GM23338 (cell line): Measurements from ENCODE around the gene GOLGA2. TPM values are rescaled to one million over a fixed set of nuclear protein-coding genes. Genes with fewer than 3 reads are reported as not detected.
A peak's percentile ranks its signal among the peaks of the same experiment; 100 is the strongest.

Experiments
- ATAC-seq: fragments of 200-7000 bp; cut with Tn5 transposase; 3 replicates; pipeline ENCODE4 v1.9.1; 2020
- DNase-seq: peaks from one replicate; pipeline ENCODE4 v3.0.0-alpha.2; 2015; ENCODE audit warnings: low spot score
- H2AFZ ChIP-seq: fragments of 200-600 bp; sonication (generic); 2 replicates; pipeline ENCODE4 v1.8.0; 2016; ENCODE audit warnings: antibody characterized with exemption, mild to moderate bottlenecking, moderate library complexity
- H3F3A ChIP-seq: fragments of 200-600 bp; sonication (generic); replicated peaks from 2 replicates; pipeline ENCODE4 v1.8.0; 2017; ENCODE audit warnings: antibody characterized with exemption, mixed run types, low read depth
- H3K27ac ChIP-seq: fragments of 200-600 bp; sonication (generic); 2 replicates; pipeline ENCODE4 v1.6.1; 2016; ENCODE audit warnings: low read depth
- H3K27me3 ChIP-seq: fragments of 200-600 bp; sonication (generic); 2 replicates; pipeline ENCODE4 v1.8.0; 2016; ENCODE audit warnings: mild to moderate bottlenecking, mixed run types, moderate library complexity; ENCODE audit not compliant: insufficient read depth
- H3K36me3 ChIP-seq: fragments of 200-600 bp; sonication (generic); 2 replicates; pipeline ENCODE4 v1.8.0; 2016; ENCODE audit warnings: mild to moderate bottlenecking; ENCODE audit not compliant: insufficient read depth
- H3K4me1 ChIP-seq: fragments of 200-600 bp; sonication (generic); 2 replicates; pipeline ENCODE4 v1.8.0; 2016; ENCODE audit warnings: mild to moderate bottlenecking, moderate library complexity; ENCODE audit not compliant: insufficient read depth
- H3K4me2 ChIP-seq: fragments of 200-600 bp; sonication (generic); 2 replicates; pipeline ENCODE4 v1.7.1; 2017; ENCODE audit warnings: mixed run types
- H3K4me3 ChIP-seq: fragments of 200-600 bp; sonication (generic); 2 replicates; pipeline ENCODE4 v1.6.1; 2016; ENCODE audit warnings: mixed run types
- H3K79me2 ChIP-seq: fragments of 200-600 bp; sonication (generic); replicated peaks from 2 replicates; pipeline ENCODE4 v1.8.0; 2017; ENCODE audit warnings: mild to moderate bottlenecking; ENCODE audit not compliant: insufficient read depth
- H3K9me2 ChIP-seq: fragments of 200-600 bp; sonication (generic); 2 replicates; pipeline ENCODE4 v1.8.0; 2017; ENCODE audit not compliant: insufficient read depth
- H4K20me1 ChIP-seq: fragments of 200-600 bp; sonication (generic); replicated peaks from 2 replicates; pipeline ENCODE4 v1.8.0; 2017; ENCODE audit warnings: mild to moderate bottlenecking; ENCODE audit not compliant: insufficient read depth
- H3K27ac Mint-ChIP-seq: 2 replicates; pipeline ENCODE4 v1.8.0; 2020; ENCODE audit warnings: inconsistent platforms, mild to moderate bottlenecking, moderate library complexity, mixed read lengths
- H3K27me3 Mint-ChIP-seq: 3 replicates; pipeline ENCODE4 v1.8.0; 2022; ENCODE audit warnings: low read depth, mild to moderate bottlenecking, moderate library complexity, mixed read lengths, inconsistent platforms; ENCODE audit not compliant: insufficient read depth, poor library complexity
- H3K36me3 Mint-ChIP-seq: 3 replicates; pipeline ENCODE4 v1.8.0; 2021; ENCODE audit warnings: low read depth, mild to moderate bottlenecking, inconsistent platforms, moderate library complexity, mixed read lengths
- H3K4me1 Mint-ChIP-seq: 3 replicates; pipeline ENCODE4 v1.8.0; 2020; ENCODE audit warnings: mild to moderate bottlenecking, inconsistent platforms, mixed read lengths
- H3K4me3 Mint-ChIP-seq: 3 replicates; pipeline ENCODE4 v1.8.0; 2021; ENCODE audit warnings: moderate library complexity, mild to moderate bottlenecking, inconsistent platforms, mixed read lengths
- H3K9me3 Mint-ChIP-seq: 3 replicates; pipeline ENCODE4 v1.8.0; 2020; ENCODE audit warnings: moderate library complexity, mild to moderate bottlenecking, inconsistent platforms, mixed read lengths
- CREB1 ChIP-seq: fragments of 250-450 bp; sonication (Bioruptor Pico); IDR thresholded peaks from 2 replicates; pipeline ENCODE4 v1.5.0; 2020; ENCODE audit warnings: low read depth, mild to moderate bottlenecking, moderate library complexity
- EZH2phosphoT487 ChIP-seq: fragments of 200-600 bp; sonication (generic); IDR thresholded peaks from one replicate; pipeline ENCODE4 v1.8.1; 2018; ENCODE audit warnings: antibody characterized with exemption; ENCODE audit not compliant: unreplicated experiment
- JUNB ChIP-seq: IDR thresholded peaks from one replicate; pipeline ENCODE4 v1.6.1; 2016; ENCODE audit warnings: antibody characterized with exemption; ENCODE audit not compliant: unreplicated experiment
- NANOG ChIP-seq: IDR thresholded peaks from 2 replicates; pipeline ENCODE4 v1.6.1; 2016; ENCODE audit warnings: antibody characterized with exemption, borderline replicate concordance
- ZNF114 ChIP-seq: fragments of 250-450 bp; sonication (Bioruptor Pico); IDR thresholded peaks from 2 replicates; pipeline ENCODE4 v1.5.0; 2020; ENCODE audit warnings: mild to moderate bottlenecking, moderate library complexity
- ZNF331 ChIP-seq: fragments of 250-450 bp; sonication (Bioruptor Pico); IDR thresholded peaks from 2 replicates; pipeline ENCODE4 v1.5.0; 2020; ENCODE audit warnings: low read depth, mild to moderate bottlenecking, moderate library complexity
- ZNF462 ChIP-seq: fragments of 250-450 bp; sonication (Bioruptor Pico); IDR thresholded peaks from 2 replicates; pipeline ENCODE4 v1.5.0; 2020; ENCODE audit warnings: mild to moderate bottlenecking, moderate library complexity
- polyA plus RNA-seq: library from polyadenylated mRNA; unstranded; fragments of >200 nt; fragmentation: Nextera tagmentation; extraction: Ambion mirVana; gene quantifications from 2 replicates; pipeline ENCODE4 v1.2.1, GENCODE V29; 2016
- total RNA-seq: library from RNA; depleted of rRNA; stranded (reverse); fragments of >200 nt; shearing (Covaris generic); gene quantifications from 2 replicates; pipeline ENCODE4 v1.2.3, GENCODE V29; 2014
- TF ChIP-seq, protein P1 (sequence below), 2 experiments: fragments of 200-600 bp in 1 of 2; sonication (generic) in 1 of 2; conservative IDR thresholded peaks; 2 replicates each; pipeline versions ENCODE4 v1.5.1 to v1.6.1; 2016 to 2017; ENCODE audit warnings: antibody characterized with exemption in 2 of 2, low read depth in 2 of 2, mild to moderate bottlenecking in 2 of 2, moderate library complexity in 1 of 2

The GOLGA2 gene
- total and polyA plus RNA-seq, 2 experiments from 2014 or later: 32.6 to 48.4 TPM

GRCh38 chr9:128244837-128245231 is 31.0 kb downstream of the GOLGA2 start:
- Mint-ChIP-seq H3K9me3 (no peaks in the 10 kb centered on the region), H3K4me3 (no peak overlapping the region), H3K36me3 (peaks cover 3% of the 10 kb centered on the region; the same call in 1 of the 3 replicates), H3K4me1 (peaks cover 23% of the 10 kb centered on the region), H3K27me3 (peaks cover 15% of the 10 kb centered on the region), H3K27ac (no peak overlapping the region)
- H3K4me1 ChIP-seq: peaks cover 19% of the 10 kb centered on the region
- H3K79me2 ChIP-seq: no peaks in the 10 kb centered on the region
- H3K27me3 ChIP-seq: no peaks in the 10 kb centered on the region
- H3K4me2 ChIP-seq: peak overlapping the region; percentile 65
- TF ChIP-seq, protein P1, sequence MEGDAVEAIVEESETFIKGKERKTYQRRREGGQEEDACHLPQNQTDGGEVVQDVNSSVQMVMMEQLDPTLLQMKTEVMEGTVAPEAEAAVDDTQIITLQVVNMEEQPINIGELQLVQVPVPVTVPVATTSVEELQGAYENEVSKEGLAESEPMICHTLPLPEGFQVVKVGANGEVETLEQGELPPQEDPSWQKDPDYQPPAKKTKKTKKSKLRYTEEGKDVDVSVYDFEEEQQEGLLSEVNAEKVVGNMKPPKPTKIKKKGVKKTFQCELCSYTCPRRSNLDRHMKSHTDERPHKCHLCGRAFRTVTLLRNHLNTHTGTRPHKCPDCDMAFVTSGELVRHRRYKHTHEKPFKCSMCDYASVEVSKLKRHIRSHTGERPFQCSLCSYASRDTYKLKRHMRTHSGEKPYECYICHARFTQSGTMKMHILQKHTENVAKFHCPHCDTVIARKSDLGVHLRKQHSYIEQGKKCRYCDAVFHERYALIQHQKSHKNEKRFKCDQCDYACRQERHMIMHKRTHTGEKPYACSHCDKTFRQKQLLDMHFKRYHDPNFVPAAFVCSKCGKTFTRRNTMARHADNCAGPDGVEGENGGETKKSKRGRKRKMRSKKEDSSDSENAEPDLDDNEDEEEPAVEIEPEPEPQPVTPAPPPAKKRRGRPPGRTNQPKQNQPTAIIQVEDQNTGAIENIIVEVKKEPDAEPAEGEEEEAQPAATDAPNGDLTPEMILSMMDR (conservative IDR thresholded peaks at IDR 0.05; ENCODE audit: low read depth in 2 of 2): no peak
- TF ChIP-seq JUNB (no peak), EZH2phosphoT487 (no peak), NANOG (no peak), ZNF462 (CRISPR knock-in tag) (no peak), CREB1 (no peak), ZNF331 (no peak), ZNF114 (CRISPR knock-in tag) (no peak)
- H3K9me2 ChIP-seq: no peaks in the 10 kb centered on the region
- H3K27ac ChIP-seq: no peak overlapping the region
- H3F3A ChIP-seq: peaks cover 5% of the 10 kb centered on the region; the same call in 1 of the 2 replicates
- peak; percentile 77 for ATAC-seq
- no peaks in the 10 kb centered on the region for H3K36me3 ChIP-seq
- H2AFZ ChIP-seq: no peak overlapping the region
- H3K4me3 ChIP-seq: peak overlapping the region; percentile 38; the same call in 1 of the 2 replicates
- peak; percentile 87 for DNase-seq
- no peaks in the 10 kb centered on the region; the same call in 1 of the 2 replicates for H4K20me1 ChIP-seq
